Activated B cell treated with CpG ODN at 0.5 μM for 24 hours (primary cell): ENCODE measurements around the gene ASGR1. TPM values are rescaled to one million over a fixed set of nuclear protein-coding genes. Genes with fewer than 3 reads are reported as not detected.
"Not testable (repeated sequence)": the region's sequence is repeated elsewhere in the genome, so short reads cannot be mapped to it uniquely, and the experiment has no call there.

Experiments
- ATAC-seq: fragments of 200-7000 bp; cut with Tn5 transposase; one replicate; pipeline ENCODE4 v1.10.0; 2021; ENCODE audit warnings: low read depth, mild to moderate bottlenecking, moderate library complexity
- CTCF ChIA-PET: fragments of 350-600 bp; sonication (Branson Sonifier 250); formaldehyde crosslinking; loops from one replicate; lab custom pipeline; 2021; ENCODE audit warnings: antibody characterized with exemption; lab: Charles Lee
- POLR2A ChIA-PET: fragments of 350-600 bp; sonication (Branson Sonifier 250); formaldehyde crosslinking; loops from one replicate; lab custom pipeline; 2021; ENCODE audit warnings: antibody characterized with exemption; lab: Charles Lee
- DNase-seq: peaks from one replicate; pipeline ENCODE4 v3.0.0; 2022
- H3K27ac Mint-ChIP-seq: one replicate; pipeline ENCODE4 v1.8.0; 2020; ENCODE audit warnings: mixed read lengths
- H3K27me3 Mint-ChIP-seq: one replicate; pipeline ENCODE4 v1.8.0; 2021; ENCODE audit warnings: mixed read lengths
- H3K36me3 Mint-ChIP-seq: one replicate; pipeline ENCODE4 v1.8.0; 2021; ENCODE audit warnings: low read depth, mixed read lengths
- H3K4me1 Mint-ChIP-seq: one replicate; pipeline ENCODE4 v1.8.0; 2021; ENCODE audit warnings: mixed read lengths
- H3K4me3 Mint-ChIP-seq: one replicate; pipeline ENCODE4 v1.8.0; 2020; ENCODE audit warnings: mild to moderate bottlenecking, mixed read lengths
- H3K9me3 Mint-ChIP-seq: one replicate; pipeline ENCODE4 v1.8.0; 2020; ENCODE audit warnings: mixed read lengths
- CTCF ChIP-seq: fragments of 200-600 bp; IDR thresholded peaks from one replicate; pipeline ENCODE4 v1.8.0; 2022; ENCODE audit warnings: antibody characterized with exemption, mild to moderate bottlenecking
- intact Hi-C: fragments of 100-400 bp; cut with micrococcal nuclease; formaldehyde crosslinking; loops from one replicate; pipeline ENCODE4 v1.15.1; 2024
- total RNA-seq: library from RNA; stranded (reverse); gene quantifications from 2 replicates; pipeline ENCODE4 v1.2.3, GENCODE V29; 2022

The ASGR1 gene
- total RNA-seq, 1 donor from 2014 or later = not detected

- DNase-seq = no peak
- no peak for ATAC-seq
- Mint-ChIP-seq H3K27ac (no peak overlapping the region), H3K9me3 (no peaks in the 10 kb centered on the region), H3K4me1 (peaks cover 9% of the 10 kb centered on the region), H3K36me3 (no peaks in the 10 kb centered on the region), H3K27me3 (peaks cover 15% of the 10 kb centered on the region), H3K4me3 (no peak overlapping the region)
- POLR2A ChIA-PET = interaction anchor here (0.6 kb wide), 1 partner anchor 510 kb away, joined by 4 read pairs; no protein-coding TSS in a partner anchor
- CTCF ChIA-PET = interaction anchor here (2.2 kb wide), 1 partner anchor 131 kb away, joined by 29 read pairs; the partner anchor contains the start of gene SLC16A11
- intact Hi-C loops = loop anchor here (2.0 kb wide), 1 partner anchor 263 kb away; no protein-coding TSS in a partner anchor
- TF ChIP-seq CTCF = no peak
Observed at GRCh38 chr17:7176107-7176840, 2.9 kb downstream of the ASGR1 start.

GRCh38 chr17:7175330-7175733, 3.8 kb downstream of the ASGR1 start:
- ChIA-PET CTCF (no interaction called here), POLR2A (no interaction called here)
- Mint-ChIP-seq H3K4me1 (peaks cover 9% of the 10 kb centered on the region), H3K27ac (no peak overlapping the region), H3K36me3 (no peaks in the 10 kb centered on the region), H3K4me3 (no peak overlapping the region), H3K9me3 (no peaks in the 10 kb centered on the region), H3K27me3 (peaks cover 15% of the 10 kb centered on the region)
- ATAC-seq (no peak), DNase-seq (no peak)
- intact Hi-C loops = no loop called here
- TF ChIP-seq CTCF = no peak

- DNase-seq (no peak), ATAC-seq (no peak)
- peaks cover 9% of the 10 kb centered on the region for H3K4me1 Mint-ChIP-seq
- H3K27ac Mint-ChIP-seq = no peak overlapping the region
- ChIA-PET CTCF (interaction anchor here (1.0 kb wide), 1 partner anchor 129 kb away, joined by 4 read pairs; no protein-coding TSS in a partner anchor), POLR2A (no interaction called here)
- no peak for TF ChIP-seq CTCF
- intact Hi-C loops = no loop called here
- peaks cover 13% of the 10 kb centered on the region for H3K27me3 Mint-ChIP-seq
- peaks cover 2% of the 10 kb centered on the region for H3K9me3 Mint-ChIP-seq
- no peak overlapping the region for H3K4me3 Mint-ChIP-seq
- H3K36me3 Mint-ChIP-seq = peaks cover 2% of the 10 kb centered on the region
Observed at GRCh38 chr17:7174603-7175326, 4.4 kb downstream of the ASGR1 start.

GRCh38 chr17:7173687-7174602, 5.2 kb downstream of the ASGR1 start:
- H3K36me3 Mint-ChIP-seq = peaks cover 2% of the 10 kb centered on the region
- peaks cover 8% of the 10 kb centered on the region for H3K9me3 Mint-ChIP-seq
- intact Hi-C loops = no loop called here
- peak; percentile 23 for DNase-seq
- no peak overlapping the region for H3K4me3 Mint-ChIP-seq
- no peak for TF ChIP-seq CTCF
- ChIA-PET POLR2A (no interaction called here), CTCF (interaction anchor here (1.0 kb wide), 1 partner anchor 128 kb away, joined by 4 read pairs; no protein-coding TSS in a partner anchor)
- ATAC-seq = peak; percentile 20
- H3K4me1 Mint-ChIP-seq = peaks cover 9% of the 10 kb centered on the region
- no peak overlapping the region for H3K27ac Mint-ChIP-seq
- peaks cover 14% of the 10 kb centered on the region for H3K27me3 Mint-ChIP-seq

DNA sequence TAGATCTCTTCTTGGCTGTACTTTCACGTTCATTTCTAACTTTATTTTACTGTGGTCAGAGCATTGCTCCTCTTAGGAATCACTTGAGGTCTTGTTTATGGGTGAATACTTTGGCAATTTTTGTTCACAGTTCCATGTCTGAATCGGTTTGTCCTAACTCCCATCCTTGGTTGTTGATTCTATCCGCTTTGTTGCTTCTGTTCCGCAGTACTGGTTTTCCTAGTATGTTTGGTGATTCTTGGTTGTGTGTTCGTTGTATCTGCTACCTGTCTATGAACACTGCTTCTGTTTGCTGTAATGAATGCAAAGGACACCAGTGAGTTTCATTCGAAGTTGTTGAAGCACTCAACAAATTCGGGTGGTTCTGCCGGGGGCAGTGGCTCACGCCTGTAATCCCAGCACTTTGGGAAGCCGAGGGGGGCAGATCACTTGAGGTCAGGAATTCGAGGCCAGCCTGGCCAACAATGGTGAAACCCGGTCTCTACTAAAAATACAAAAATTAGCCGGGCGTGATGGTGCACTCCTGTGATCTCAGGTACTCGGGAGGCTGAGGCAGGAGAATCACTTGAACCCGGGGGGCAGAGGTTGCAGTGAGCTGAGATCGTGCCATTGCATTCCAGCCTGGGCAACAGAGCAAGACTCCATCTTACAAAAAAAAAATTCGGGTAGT, 6.5 kb downstream of the ASGR1 start:
- intact Hi-C loops, ATAC-seq, DNase-seq, H3K4me1 Mint-ChIP-seq, H3K9me3 Mint-ChIP-seq, POLR2A ChIA-PET, H3K36me3 Mint-ChIP-seq, H3K27ac Mint-ChIP-seq, H3K4me3 Mint-ChIP-seq, H3K27me3 Mint-ChIP-seq: not testable (repeated sequence)
- CTCF ChIA-PET = interaction anchor here (0.7 kb wide), 1 partner anchor 133 kb away, joined by 4 read pairs; no protein-coding TSS in a partner anchor

GRCh38 chr17:7169565-7169908, 9.6 kb downstream of the ASGR1 start:
- ATAC-seq, intact Hi-C loops, H3K9me3 Mint-ChIP-seq, H3K4me3 Mint-ChIP-seq, H3K4me1 Mint-ChIP-seq, DNase-seq, H3K27ac Mint-ChIP-seq, POLR2A ChIA-PET, CTCF ChIA-PET, H3K36me3 Mint-ChIP-seq: not testable (repeated sequence)
- peaks cover 13% of the 10 kb centered on the region for H3K27me3 Mint-ChIP-seq

- H3K9me3 Mint-ChIP-seq, H3K4me3 Mint-ChIP-seq, H3K4me1 Mint-ChIP-seq, CTCF ChIA-PET, DNase-seq, H3K27ac Mint-ChIP-seq, POLR2A ChIA-PET, H3K36me3 Mint-ChIP-seq, intact Hi-C loops, ATAC-seq: not testable (repeated sequence)
- peaks cover 14% of the 10 kb centered on the region for H3K27me3 Mint-ChIP-seq
Observed at GRCh38 chr17:7168841-7169564, 10.2 kb downstream of the ASGR1 start.
